HFF-Myc (cell line): Measurements from ENCODE around the gene ARL13B.

Source experiments
- DNase-seq: peaks from one replicate; pipeline ENCODE4 v3.0.0-alpha.2; 2011; ENCODE audit warnings: low read depth; ENCODE audit errors: extremely low read depth
- H3K4me3 ChIP-seq: replicated peaks from 2 replicates; pipeline ENCODE4 v1.5.1; 2011; ENCODE audit warnings: low read depth, mild to moderate bottlenecking, control low read depth, low read length
- CTCF ChIP-seq: IDR thresholded peaks from 2 replicates; pipeline ENCODE4 v1.5.1; 2012; ENCODE audit warnings: mild to moderate bottlenecking, low read depth, low read length, control low read depth; ENCODE audit errors: missing control alignments

ARL13B gene

GRCh38 chr3:94099311-94099710, 119.4 kb downstream of the ARL13B start:
- H3K4me3 ChIP-seq: no peak overlapping the region
- TF ChIP-seq CTCF: no peak
- no peak for DNase-seq

- no peak for TF ChIP-seq CTCF
- no peak for DNase-seq
- H3K4me3 ChIP-seq: no peak overlapping the region
Observed at GRCh38 chr3:94101860-94102259, 121.9 kb downstream of the ARL13B start.
